Vagina (tissue), 2 donors: ENCODE data around the gene DPF1.

Experiments
- POLR2AphosphoS5 ChIP-seq, 2 donors: sonication (generic); formaldehyde crosslinking; IDR thresholded peaks; one replicate each; pipeline ENCODE4 v1.9.0; 2017; ENCODE audit warnings: antibody characterized with exemption in 2 of 2, mild to moderate bottlenecking in 2 of 2, low read depth in 1 of 2; ENCODE audit not compliant: insufficient read depth in 1 of 2
- TF ChIP-seq, protein P1 (sequence below), 3 experiments: fragments of 450-650 bp in 2 of 3; fragments of 200-600 bp in 1 of 3; sonication (generic) in 1 of 3; IDR thresholded peaks; one replicate each; pipeline ENCODE4 v1.5.1; 2017 to 2019; ENCODE audit warnings: antibody characterized with exemption in 3 of 3, mild to moderate bottlenecking in 2 of 3, moderate library complexity in 2 of 3

GRCh38 chr19:38191747-38192146, 32.3 kb downstream of the DPF1 start:
- TF ChIP-seq, protein P1, sequence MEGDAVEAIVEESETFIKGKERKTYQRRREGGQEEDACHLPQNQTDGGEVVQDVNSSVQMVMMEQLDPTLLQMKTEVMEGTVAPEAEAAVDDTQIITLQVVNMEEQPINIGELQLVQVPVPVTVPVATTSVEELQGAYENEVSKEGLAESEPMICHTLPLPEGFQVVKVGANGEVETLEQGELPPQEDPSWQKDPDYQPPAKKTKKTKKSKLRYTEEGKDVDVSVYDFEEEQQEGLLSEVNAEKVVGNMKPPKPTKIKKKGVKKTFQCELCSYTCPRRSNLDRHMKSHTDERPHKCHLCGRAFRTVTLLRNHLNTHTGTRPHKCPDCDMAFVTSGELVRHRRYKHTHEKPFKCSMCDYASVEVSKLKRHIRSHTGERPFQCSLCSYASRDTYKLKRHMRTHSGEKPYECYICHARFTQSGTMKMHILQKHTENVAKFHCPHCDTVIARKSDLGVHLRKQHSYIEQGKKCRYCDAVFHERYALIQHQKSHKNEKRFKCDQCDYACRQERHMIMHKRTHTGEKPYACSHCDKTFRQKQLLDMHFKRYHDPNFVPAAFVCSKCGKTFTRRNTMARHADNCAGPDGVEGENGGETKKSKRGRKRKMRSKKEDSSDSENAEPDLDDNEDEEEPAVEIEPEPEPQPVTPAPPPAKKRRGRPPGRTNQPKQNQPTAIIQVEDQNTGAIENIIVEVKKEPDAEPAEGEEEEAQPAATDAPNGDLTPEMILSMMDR (IDR thresholded peaks at IDR 0.05) = no peak
- TF ChIP-seq POLR2AphosphoS5 (IDR thresholded peaks at IDR 0.05; ENCODE audit: insufficient read depth in 1 of 2, low read depth in 1 of 2) = no peak
